HEK293 (cell line): ENCODE results near the gene CHD2.

ENCODE experiments used
- CTCF ChIA-PET: fragments of 350-600 bp; formaldehyde crosslinking; extraction: SDS; loops from one replicate; lab custom pipeline; 2021; ENCODE audit warnings: antibody characterized with exemption; lab: Yijun Ruan, JAX
- POLR2A ChIA-PET: fragments of 300-600 bp; formaldehyde crosslinking; extraction: SDS; loops from one replicate; lab custom pipeline; 2020; ENCODE audit warnings: antibody characterized with exemption, inconsistent platforms; lab: Yijun Ruan, JAX
- H3K27ac ChIP-seq: fragments of 200-500 bp; sonication (Bioruptor generic); 2 replicates; pipeline ENCODE4 v1.5.1; 2014; ENCODE audit warnings: low read depth, low read length, control low read depth, inconsistent platforms; ENCODE audit errors: extremely low read depth
- H3K36me3 ChIP-seq, 2 experiments: fragments of 200-500 bp in 1 of 2; sonication (Bioruptor generic) in 1 of 2; 1 replicate in 1 of 2; 2 replicates in 1 of 2; pipeline ENCODE4 v1.5.1; 2014 to 2017; ENCODE audit warnings: inconsistent platforms in 2 of 2, low read length in 2 of 2; ENCODE audit not compliant: control insufficient read depth in 2 of 2, insufficient read depth in 1 of 2
- H3K4me1 ChIP-seq: fragments of 200-500 bp; sonication (Bioruptor generic); 2 replicates; pipeline ENCODE4 v1.5.1; 2014; ENCODE audit warnings: mild to moderate bottlenecking, low read length, inconsistent platforms; ENCODE audit not compliant: control insufficient read depth, insufficient read depth
- H3K4me3 ChIP-seq: 2 replicates; pipeline ENCODE4 v1.5.1; 2011; ENCODE audit warnings: low read depth, mild to moderate bottlenecking, control low read depth, low read length, moderate library complexity
- H3K9me3 ChIP-seq: fragments of 200-500 bp; sonication (Bioruptor generic); 2 replicates; pipeline ENCODE4 v1.5.1; 2014; ENCODE audit warnings: low read depth, low read length, inconsistent platforms; ENCODE audit not compliant: control insufficient read depth, insufficient read depth
- KLF1 ChIP-seq: fragments of 450-650 bp; formaldehyde crosslinking; IDR thresholded peaks from 2 replicates; pipeline ENCODE4 v1.5.1; 2016; ENCODE audit warnings: missing biosample characterization, missing genetic modification characterization
- KLF7 ChIP-seq: fragments of 450-650 bp; formaldehyde crosslinking; IDR thresholded peaks from 2 replicates; pipeline ENCODE4 v1.5.1; 2016; ENCODE audit warnings: missing biosample characterization, missing genetic modification characterization, borderline replicate concordance
- KLF9 ChIP-seq: fragments of 450-650 bp; formaldehyde crosslinking; IDR thresholded peaks from 2 replicates; pipeline ENCODE4 v1.5.1; 2016; ENCODE audit warnings: missing biosample characterization, missing genetic modification characterization, low read depth
- PRDM1 ChIP-seq: fragments of 450-650 bp; formaldehyde crosslinking; IDR thresholded peaks from 2 replicates; pipeline ENCODE4; 2016; ENCODE audit warnings: missing biosample characterization, missing genetic modification characterization
- PRDM6 ChIP-seq: fragments of 450-650 bp; formaldehyde crosslinking; IDR thresholded peaks from 2 replicates; pipeline ENCODE4 v1.5.1; 2017; ENCODE audit warnings: missing biosample characterization, missing genetic modification characterization
- ZNF280C ChIP-seq: fragments of 450-650 bp; formaldehyde crosslinking; IDR thresholded peaks from 2 replicates; pipeline ENCODE4 v1.5.1; 2016; ENCODE audit warnings: missing biosample characterization, missing genetic modification characterization
- ZNF335 ChIP-seq: fragments of 450-650 bp; formaldehyde crosslinking; conservative IDR thresholded peaks from 2 replicates; pipeline ENCODE4 v1.5.1; 2016; ENCODE audit warnings: missing biosample characterization, missing genetic modification characterization
- ZNF585B ChIP-seq: fragments of 450-650 bp; formaldehyde crosslinking; IDR thresholded peaks from 2 replicates; pipeline ENCODE4 v1.5.1; 2016; ENCODE audit warnings: missing biosample characterization, missing genetic modification characterization
- ZNF692 ChIP-seq: fragments of 450-650 bp; formaldehyde crosslinking; IDR thresholded peaks from 2 replicates; pipeline ENCODE4 v1.5.1; 2016; ENCODE audit warnings: missing biosample characterization, missing genetic modification characterization
- ZNF707 ChIP-seq: fragments of 450-650 bp; formaldehyde crosslinking; IDR thresholded peaks from 2 replicates; pipeline ENCODE4 v1.5.1; 2016; ENCODE audit warnings: missing biosample characterization, missing genetic modification characterization
- ZNF777 ChIP-seq: fragments of 450-650 bp; formaldehyde crosslinking; IDR thresholded peaks from 2 replicates; pipeline ENCODE4 v1.5.1; 2017; ENCODE audit warnings: missing biosample characterization, missing genetic modification characterization, borderline replicate concordance
- TF ChIP-seq, protein P1 (sequence below): fragments of 450-650 bp; formaldehyde crosslinking; IDR thresholded peaks from 2 replicates; pipeline ENCODE4 v1.5.1; 2016; ENCODE audit warnings: missing biosample characterization, missing genetic modification characterization
- TF ChIP-seq, protein P2 (sequence below): fragments of 450-650 bp; formaldehyde crosslinking; IDR thresholded peaks from 2 replicates; pipeline ENCODE4 v1.5.1; 2016; ENCODE audit warnings: missing biosample characterization, missing genetic modification characterization
- TF ChIP-seq, protein P3 (sequence below): fragments of 450-650 bp; formaldehyde crosslinking; conservative IDR thresholded peaks from 2 replicates; pipeline ENCODE4 v1.5.1; 2016; ENCODE audit warnings: low read depth, missing biosample characterization, missing genetic modification characterization

Gene CHD2

DNA sequence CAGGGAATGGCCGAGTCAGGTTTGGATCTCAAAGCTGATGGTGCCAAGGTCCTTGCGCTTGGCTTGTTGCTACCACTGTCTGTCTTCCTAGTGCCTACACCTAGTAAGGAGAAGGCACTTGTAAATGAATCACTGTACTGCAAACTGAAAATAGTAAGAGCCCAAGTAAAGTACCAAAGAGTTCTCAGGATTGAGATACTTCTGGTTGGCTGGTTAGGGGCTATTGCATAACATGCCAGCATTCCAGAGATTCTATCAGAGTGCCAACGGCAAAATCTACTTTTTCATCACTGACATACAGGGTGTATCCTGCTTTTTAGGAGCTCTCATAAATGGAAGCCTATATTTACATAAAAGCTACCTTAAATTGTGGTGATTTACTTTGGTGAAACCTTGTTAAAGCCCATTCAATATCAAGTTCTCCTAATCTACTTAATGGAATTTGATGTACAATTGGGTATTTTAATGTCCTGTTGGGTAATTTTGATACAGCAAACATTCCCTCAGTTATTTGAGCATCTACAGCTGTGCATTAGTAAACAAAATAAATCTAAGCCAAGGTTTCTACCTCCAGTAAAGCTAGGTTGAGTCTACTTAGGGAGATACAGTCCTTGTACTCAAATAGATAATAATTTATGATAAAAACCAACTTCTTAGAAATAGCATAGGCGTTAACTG, 30.7 kb upstream of the CHD2 start:
- H3K4me3 ChIP-seq = no peak overlapping the region
- POLR2A ChIA-PET = interaction anchor here (1.1 to 4.5 kb wide), 4 partner anchors 13 to 58 kb away, joined by 3 to 31 read pairs (median 8); partner anchors contain the start of gene CHD2
- TF ChIP-seq ZNF335 = no peak
- 0 out of 2 replicates have a peak, but pooled peaks have one; percentile 18 for TF ChIP-seq PRDM6
- CTCF ChIA-PET = interaction anchor here (0.8 to 1.1 kb wide), 3 partner anchors 10 to 29 kb away, joined by 3 to 4 read pairs (median 4); no protein-coding TSS in a partner anchor
- H3K27ac ChIP-seq = no peak overlapping the region
- peaks cover 3% of the 10 kb centered on the region; the same call in 1 of the 2 replicates for H3K4me1 ChIP-seq
- no peaks in the 10 kb centered on the region for H3K9me3 ChIP-seq
- no peaks in the 10 kb centered on the region for H3K36me3 ChIP-seq

DNA sequence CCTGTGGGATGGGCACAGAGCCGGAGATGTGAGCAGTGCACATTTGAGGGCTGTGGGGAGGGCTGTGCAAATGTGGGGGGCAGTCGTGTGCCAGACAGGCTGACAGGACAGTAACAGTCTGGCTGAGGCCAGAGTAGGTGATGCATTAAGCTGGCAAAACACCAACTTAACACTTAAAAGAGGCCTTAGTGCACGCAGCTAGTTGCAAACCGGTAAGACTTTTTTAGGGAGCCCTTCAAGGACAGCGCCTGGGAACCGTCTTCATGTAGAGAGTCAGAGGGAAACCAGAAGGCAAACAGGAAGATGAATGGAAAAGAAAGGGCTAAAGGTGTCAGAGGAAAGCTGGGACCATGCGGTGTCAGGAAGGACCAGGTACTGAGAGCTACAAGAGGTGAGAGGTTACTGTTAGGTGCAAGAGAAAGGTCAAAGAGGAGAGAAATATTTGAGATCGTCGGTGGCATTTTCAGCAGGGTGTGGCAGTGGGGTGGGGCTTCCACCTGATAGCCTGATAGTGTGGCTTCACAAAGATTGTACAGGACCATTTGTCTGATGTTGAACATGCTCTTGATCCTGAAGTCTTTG, 30.0 kb upstream of the CHD2 start:
- no peak overlapping the region for H3K27ac ChIP-seq
- H3K9me3 ChIP-seq = no peaks in the 10 kb centered on the region
- CTCF ChIA-PET = interaction anchor here (0.8 to 1.1 kb wide), 3 partner anchors 11 to 28 kb away, joined by 3 to 4 read pairs (median 4); no protein-coding TSS in a partner anchor
- POLR2A ChIA-PET = interaction anchor here (1.1 to 4.5 kb wide), 4 partner anchors 13 to 59 kb away, joined by 3 to 31 read pairs (median 7); partner anchors contain the start of gene CHD2
- H3K4me3 ChIP-seq = no peak overlapping the region
- H3K4me1 ChIP-seq = peaks cover 3% of the 10 kb centered on the region; the same call in 1 of the 2 replicates
- H3K36me3 ChIP-seq = no peaks in the 10 kb centered on the region
- peak; percentile 89 for TF ChIP-seq KLF1 (tag by site-specific recombination)
- peak; percentile 59 for TF ChIP-seq ZNF335
- TF ChIP-seq KLF9 (tag by site-specific recombination) = no peak
- no peak for TF ChIP-seq ZNF585B (tag by site-specific recombination)
- 0 out of 2 replicates have a peak, but pooled peaks have one; percentile 14 for TF ChIP-seq ZNF777
- TF ChIP-seq ZNF707 (tag by site-specific recombination) = no peak
- TF ChIP-seq, protein P1, sequence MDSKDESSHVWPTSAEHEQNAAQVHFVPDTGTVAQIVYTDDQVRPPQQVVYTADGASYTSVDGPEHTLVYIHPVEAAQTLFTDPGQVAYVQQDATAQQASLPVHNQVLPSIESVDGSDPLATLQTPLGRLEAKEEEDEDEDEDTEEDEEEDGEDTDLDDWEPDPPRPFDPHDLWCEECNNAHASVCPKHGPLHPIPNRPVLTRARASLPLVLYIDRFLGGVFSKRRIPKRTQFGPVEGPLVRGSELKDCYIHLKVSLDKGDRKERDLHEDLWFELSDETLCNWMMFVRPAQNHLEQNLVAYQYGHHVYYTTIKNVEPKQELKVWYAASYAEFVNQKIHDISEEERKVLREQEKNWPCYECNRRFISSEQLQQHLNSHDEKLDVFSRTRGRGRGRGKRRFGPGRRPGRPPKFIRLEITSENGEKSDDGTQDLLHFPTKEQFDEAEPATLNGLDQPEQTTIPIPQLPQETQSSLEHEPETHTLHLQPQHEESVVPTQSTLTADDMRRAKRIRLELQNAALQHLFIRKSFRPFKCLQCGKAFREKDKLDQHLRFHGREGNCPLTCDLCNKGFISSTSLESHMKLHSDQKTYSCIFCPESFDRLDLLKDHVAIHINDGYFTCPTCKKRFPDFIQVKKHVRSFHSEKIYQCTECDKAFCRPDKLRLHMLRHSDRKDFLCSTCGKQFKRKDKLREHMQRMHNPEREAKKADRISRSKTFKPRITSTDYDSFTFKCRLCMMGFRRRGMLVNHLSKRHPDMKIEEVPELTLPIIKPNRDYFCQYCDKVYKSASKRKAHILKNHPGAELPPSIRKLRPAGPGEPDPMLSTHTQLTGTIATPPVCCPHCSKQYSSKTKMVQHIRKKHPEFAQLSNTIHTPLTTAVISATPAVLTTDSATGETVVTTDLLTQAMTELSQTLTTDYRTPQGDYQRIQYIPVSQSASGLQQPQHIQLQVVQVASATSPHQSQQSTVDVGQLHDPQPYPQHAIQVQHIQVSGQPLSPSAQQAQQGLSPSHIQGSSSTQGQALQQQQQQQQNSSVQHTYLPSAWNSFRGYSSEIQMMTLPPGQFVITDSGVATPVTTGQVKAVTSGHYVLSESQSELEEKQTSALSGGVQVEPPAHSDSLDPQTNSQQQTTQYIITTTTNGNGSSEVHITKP (tag by site-specific recombination) = 0 out of 2 replicates have a peak, but pooled peaks have one; percentile 23
- TF ChIP-seq PRDM1 (tag by site-specific recombination) = peak; percentile 46
- peak; percentile 32; the same call in 1 of the 2 replicates for TF ChIP-seq KLF7 (tag by site-specific recombination)
- TF ChIP-seq ZNF692 (tag by site-specific recombination) = 0 out of 2 replicates have a peak, but pooled peaks have one; percentile 36
- TF ChIP-seq, protein P2, sequence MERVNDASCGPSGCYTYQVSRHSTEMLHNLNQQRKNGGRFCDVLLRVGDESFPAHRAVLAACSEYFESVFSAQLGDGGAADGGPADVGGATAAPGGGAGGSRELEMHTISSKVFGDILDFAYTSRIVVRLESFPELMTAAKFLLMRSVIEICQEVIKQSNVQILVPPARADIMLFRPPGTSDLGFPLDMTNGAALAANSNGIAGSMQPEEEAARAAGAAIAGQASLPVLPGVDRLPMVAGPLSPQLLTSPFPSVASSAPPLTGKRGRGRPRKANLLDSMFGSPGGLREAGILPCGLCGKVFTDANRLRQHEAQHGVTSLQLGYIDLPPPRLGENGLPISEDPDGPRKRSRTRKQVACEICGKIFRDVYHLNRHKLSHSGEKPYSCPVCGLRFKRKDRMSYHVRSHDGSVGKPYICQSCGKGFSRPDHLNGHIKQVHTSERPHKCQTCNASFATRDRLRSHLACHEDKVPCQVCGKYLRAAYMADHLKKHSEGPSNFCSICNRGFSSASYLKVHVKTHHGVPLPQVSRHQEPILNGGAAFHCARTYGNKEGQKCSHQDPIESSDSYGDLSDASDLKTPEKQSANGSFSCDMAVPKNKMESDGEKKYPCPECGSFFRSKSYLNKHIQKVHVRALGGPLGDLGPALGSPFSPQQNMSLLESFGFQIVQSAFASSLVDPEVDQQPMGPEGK (tag by site-specific recombination) = 0 out of 2 replicates have a peak, but pooled peaks have one; percentile 22
- no peak for TF ChIP-seq ZNF280C
- TF ChIP-seq, protein P3, sequence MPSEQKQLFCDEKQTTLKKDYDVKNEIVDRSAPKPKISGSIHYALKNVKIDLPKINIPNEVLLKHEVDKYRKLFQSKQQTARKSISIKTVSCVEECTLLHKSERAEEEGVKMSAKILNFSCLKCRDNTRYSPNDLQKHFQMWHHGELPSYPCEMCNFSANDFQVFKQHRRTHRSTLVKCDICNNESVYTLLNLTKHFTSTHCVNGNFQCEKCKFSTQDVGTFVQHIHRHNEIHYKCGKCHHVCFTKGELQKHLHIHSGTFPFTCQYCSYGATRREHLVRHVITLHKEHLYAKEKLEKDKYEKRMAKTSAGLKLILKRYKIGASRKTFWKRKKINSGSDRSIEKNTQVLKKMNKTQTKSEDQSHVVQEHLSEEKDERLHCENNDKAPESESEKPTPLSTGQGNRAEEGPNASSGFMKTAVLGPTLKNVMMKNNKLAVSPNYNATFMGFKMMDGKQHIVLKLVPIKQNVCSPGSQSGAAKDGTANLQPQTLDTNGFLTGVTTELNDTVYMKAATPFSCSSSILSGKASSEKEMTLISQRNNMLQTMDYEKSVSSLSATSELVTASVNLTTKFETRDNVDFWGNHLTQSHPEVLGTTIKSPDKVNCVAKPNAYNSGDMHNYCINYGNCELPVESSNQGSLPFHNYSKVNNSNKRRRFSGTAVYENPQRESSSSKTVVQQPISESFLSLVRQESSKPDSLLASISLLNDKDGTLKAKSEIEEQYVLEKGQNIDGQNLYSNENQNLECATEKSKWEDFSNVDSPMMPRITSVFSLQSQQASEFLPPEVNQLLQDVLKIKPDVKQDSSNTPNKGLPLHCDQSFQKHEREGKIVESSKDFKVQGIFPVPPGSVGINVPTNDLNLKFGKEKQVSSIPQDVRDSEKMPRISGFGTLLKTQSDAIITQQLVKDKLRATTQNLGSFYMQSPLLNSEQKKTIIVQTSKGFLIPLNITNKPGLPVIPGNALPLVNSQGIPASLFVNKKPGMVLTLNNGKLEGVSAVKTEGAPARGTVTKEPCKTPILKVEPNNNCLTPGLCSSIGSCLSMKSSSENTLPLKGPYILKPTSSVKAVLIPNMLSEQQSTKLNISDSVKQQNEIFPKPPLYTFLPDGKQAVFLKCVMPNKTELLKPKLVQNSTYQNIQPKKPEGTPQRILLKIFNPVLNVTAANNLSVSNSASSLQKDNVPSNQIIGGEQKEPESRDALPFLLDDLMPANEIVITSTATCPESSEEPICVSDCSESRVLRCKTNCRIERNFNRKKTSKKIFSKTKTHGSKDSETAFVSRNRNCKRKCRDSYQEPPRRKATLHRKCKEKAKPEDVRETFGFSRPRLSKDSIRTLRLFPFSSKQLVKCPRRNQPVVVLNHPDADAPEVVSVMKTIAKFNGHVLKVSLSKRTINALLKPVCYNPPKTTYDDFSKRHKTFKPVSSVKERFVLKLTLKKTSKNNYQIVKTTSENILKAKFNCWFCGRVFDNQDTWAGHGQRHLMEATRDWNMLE (tag by site-specific recombination) = no peak
